Neuron (in vitro differentiated cells): ENCODE measurements around the gene REN.

Source experiments
- H2AFZ ChIP-seq: one replicate; pipeline ENCODE4 v1.6.1; 2013; ENCODE audit warnings: low read depth, mild to moderate bottlenecking, inconsistent platforms, low read length, moderate library complexity
- H3K27me3 ChIP-seq: one replicate; pipeline ENCODE4 v1.6.1; 2013; ENCODE audit warnings: low read length; ENCODE audit not compliant: insufficient read depth
- H3K36me3 ChIP-seq: one replicate; pipeline ENCODE4 v1.6.1; 2013; ENCODE audit warnings: low read length; ENCODE audit not compliant: insufficient read depth
- H3K4me1 ChIP-seq: one replicate; pipeline ENCODE4 v1.6.1; 2013; ENCODE audit warnings: low read length; ENCODE audit not compliant: insufficient read depth
- H3K4me3 ChIP-seq: 2 replicates; pipeline ENCODE4 v1.5.1; 2013; ENCODE audit warnings: mild to moderate bottlenecking, low read length, moderate library complexity
- H3K9me3 ChIP-seq: one replicate; pipeline ENCODE4 v1.6.1; 2013; ENCODE audit warnings: low read length

REN gene

GRCh38 chr1:204161609-204162493 lies 4.3 kb downstream of the REN start:
- Histone ChIP-seq H3K27me3 (peaks cover 41% of the 10 kb centered on the region), H3K36me3 (no peaks in the 10 kb centered on the region), H2AFZ (no peak overlapping the region), H3K4me1 (no peaks in the 10 kb centered on the region), H3K4me3 (no peak overlapping the region), H3K9me3 (no peaks in the 10 kb centered on the region)

DNA sequence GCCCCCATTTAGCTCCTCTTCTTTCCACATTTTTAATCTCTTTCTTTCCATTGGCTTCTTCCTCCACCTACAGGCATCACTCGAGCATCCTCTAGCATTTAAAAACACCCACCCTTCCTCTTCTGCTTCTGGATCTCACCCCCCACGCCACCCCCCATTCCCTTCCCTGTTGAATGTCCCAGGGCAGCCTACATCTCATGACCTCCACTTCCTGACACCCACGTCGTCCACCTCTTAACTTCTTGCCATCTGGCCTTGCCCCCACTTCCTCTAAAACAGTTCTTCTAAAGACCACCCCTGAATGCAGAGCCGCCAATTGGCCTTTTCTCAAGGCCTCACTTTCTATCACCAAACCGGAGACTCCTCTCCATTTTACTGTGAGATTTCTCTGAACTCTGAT lies 8.2 kb downstream of the REN start:
- Histone ChIP-seq H3K4me1 (peaks cover 5% of the 10 kb centered on the region), H3K9me3 (no peaks in the 10 kb centered on the region), H3K27me3 (peaks cover 38% of the 10 kb centered on the region), H2AFZ (no peak overlapping the region), H3K36me3 (no peaks in the 10 kb centered on the region), H3K4me3 (no peak overlapping the region)

GRCh38 chr1:204155881-204156280 lies 10.3 kb downstream of the REN start:
- H2AFZ ChIP-seq: no peak overlapping the region
- H3K4me3 ChIP-seq: no peak overlapping the region
- peaks cover 29% of the 10 kb centered on the region for H3K27me3 ChIP-seq
- H3K4me1 ChIP-seq: peaks cover 14% of the 10 kb centered on the region
- H3K9me3 ChIP-seq: no peaks in the 10 kb centered on the region
- no peaks in the 10 kb centered on the region for H3K36me3 ChIP-seq

DNA sequence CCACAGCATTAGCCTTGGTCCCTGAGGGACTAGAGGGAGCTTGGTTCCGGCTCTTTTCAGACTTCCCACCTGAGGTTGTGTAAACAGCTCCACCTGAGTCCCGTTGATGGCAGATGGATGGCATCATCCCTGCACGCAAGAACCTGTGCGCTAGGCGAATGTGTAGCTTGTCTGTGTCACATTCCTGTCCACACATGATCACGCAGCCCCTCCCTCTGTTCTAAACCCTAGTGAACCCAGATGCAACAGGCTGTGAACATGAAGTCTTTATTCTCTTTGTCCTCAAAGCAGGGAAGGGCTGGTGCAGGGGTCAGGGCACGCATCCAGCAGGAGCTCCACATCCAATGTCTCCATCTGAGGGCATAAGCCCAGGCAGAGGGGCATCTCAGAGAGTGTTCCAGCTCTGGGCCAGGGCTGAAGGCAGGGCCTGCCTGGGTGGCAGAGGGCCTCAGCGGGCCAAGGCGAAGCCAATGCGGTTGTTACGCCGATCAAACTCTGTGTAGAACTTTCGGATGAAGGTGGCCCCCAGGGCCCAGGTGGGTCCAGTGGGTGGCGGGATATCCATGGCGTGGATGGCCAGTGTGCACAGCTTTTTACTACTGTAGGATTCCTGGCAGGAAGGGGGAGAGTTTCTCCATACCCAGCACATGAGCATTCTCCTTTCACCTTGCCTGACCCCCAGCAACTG lies 11.4 kb downstream of the REN start:
- no peak overlapping the region for H3K4me3 ChIP-seq
- H3K4me1 ChIP-seq: peaks cover 16% of the 10 kb centered on the region
- no peaks in the 10 kb centered on the region for H3K9me3 ChIP-seq
- H3K36me3 ChIP-seq: no peaks in the 10 kb centered on the region
- no peak overlapping the region for H2AFZ ChIP-seq
- peaks cover 20% of the 10 kb centered on the region for H3K27me3 ChIP-seq

- Histone ChIP-seq H3K36me3 (no peaks in the 10 kb centered on the region), H3K4me1 (peaks cover 18% of the 10 kb centered on the region), H2AFZ (no peak overlapping the region), H3K9me3 (no peaks in the 10 kb centered on the region), H3K4me3 (no peak overlapping the region), H3K27me3 (peaks cover 14% of the 10 kb centered on the region)
Observed at GRCh38 chr1:204153667-204154066, 12.5 kb downstream of the REN start.

- peaks cover 8% of the 10 kb centered on the region for H3K27me3 ChIP-seq
- peaks cover 30% of the 10 kb centered on the region for H3K4me1 ChIP-seq
- H3K9me3 ChIP-seq: no peaks in the 10 kb centered on the region
- H3K4me3 ChIP-seq: peak overlapping the region; percentile 61
- no peaks in the 10 kb centered on the region for H3K36me3 ChIP-seq
- H2AFZ ChIP-seq: peak overlapping the region; percentile 81
Observed at GRCh38 chr1:204152310-204153044, 13.7 kb downstream of the REN start.

- Histone ChIP-seq H2AFZ (peak within 1 kb of the TSS; percentile 81), H3K36me3 (no peaks in the 10 kb centered on the region), H3K9me3 (no peaks in the 10 kb centered on the region), H3K4me1 (peaks cover 31% of the 10 kb centered on the region), H3K27me3 (peaks cover 2% of the 10 kb centered on the region), H3K4me3 (peak within 1 kb of the TSS; percentile 61)
Observed at GRCh38 chr1:204151552-204152309, 14.4 kb downstream of the REN start, which contains the start of gene ETNK2. TSS of gene ETNK2 (minus strand) at chr1:204152044. CDS start at chr1:204151852, 192 bp downstream.

- H3K4me1 ChIP-seq: peaks cover 31% of the 10 kb centered on the region
- no peaks in the 10 kb centered on the region for H3K36me3 ChIP-seq
- H3K27me3 ChIP-seq: no peaks in the 10 kb centered on the region
Observed at GRCh38 chr1:204150702-204151551, 15.2 kb downstream of the REN start.

DNA sequence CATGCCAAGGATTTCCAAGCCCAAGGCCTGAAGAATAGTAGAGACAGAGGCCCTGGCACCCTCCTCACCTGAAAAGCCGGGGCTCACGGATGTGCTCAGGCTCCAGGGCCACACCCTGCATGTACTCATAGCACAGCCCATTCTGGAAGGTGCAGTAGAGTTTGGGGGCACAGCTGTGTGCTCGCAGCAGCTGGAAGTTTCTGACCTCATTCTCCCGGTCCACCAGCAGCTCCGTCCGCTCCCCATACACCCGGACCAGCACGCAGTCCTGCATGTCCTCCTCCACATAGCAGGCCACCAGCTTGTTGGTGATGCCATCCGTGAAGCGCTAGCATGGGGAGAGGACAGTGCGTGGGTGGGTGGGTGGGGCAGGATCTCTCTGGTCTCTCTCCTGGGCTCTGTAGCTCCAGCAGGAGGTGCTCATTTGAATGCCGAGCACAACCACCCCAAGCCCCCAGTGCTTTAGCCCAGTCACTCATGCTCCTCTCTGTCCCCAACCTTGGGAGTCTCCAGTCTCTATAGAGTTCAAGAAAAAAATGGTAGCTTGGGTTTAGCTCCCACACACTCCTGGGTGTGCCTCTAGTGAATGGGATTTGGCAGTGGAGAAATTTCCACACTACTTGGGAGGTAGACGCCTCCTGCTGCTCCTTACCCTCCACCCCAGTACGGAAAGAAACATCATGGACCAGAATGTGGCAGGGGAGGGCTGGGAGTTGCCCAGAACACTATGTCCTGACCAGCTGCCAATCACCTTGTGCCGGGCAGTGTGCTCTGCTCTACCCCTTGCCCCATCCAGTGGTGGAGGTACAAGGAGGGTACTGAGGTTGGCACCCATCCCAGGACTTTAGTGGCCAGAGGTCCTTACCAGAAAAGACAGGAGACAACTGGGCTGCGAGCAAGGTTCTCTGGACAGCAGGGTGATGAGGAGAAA lies 16.2 kb downstream of the REN start:
- H3K9me3 ChIP-seq: no peaks in the 10 kb centered on the region
- no peaks in the 10 kb centered on the region for H3K27me3 ChIP-seq
- H3K4me1 ChIP-seq: peaks cover 31% of the 10 kb centered on the region
- peaks cover 3% of the 10 kb centered on the region for H3K36me3 ChIP-seq
- no peak overlapping the region for H3K4me3 ChIP-seq
- H2AFZ ChIP-seq: no peak overlapping the region

More at GRCh38 chr1:204150702-204151551, 15.2 kb downstream of the REN start:
- Histone ChIP-seq H3K9me3 (no peaks in the 10 kb centered on the region), H2AFZ (peak overlapping the region; percentile 76), H3K4me3 (peak overlapping the region; percentile 61)

DNA sequence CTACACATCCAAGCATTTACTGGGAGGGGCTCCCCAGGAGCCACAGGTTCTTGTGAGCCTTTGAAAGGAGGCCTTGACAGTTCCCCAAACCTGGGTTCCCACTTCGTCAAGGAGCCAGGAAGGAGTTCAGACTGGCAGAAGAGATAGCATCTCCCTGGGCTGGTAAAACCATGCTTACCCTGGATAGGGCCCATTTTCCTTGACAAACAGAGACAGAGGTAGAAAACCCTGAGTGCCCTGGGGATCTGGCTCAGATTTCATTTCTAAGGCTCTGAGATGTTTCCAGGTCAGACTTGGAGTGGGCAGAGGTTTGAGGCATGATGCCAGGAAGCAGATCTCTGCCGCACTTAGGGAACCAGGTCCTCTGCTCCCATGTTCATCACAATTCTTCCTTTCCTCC lies 17.0 kb downstream of the REN start:
- H3K4me3 ChIP-seq: no peak overlapping the region
- no peak overlapping the region for H2AFZ ChIP-seq
- no peaks in the 10 kb centered on the region for H3K27me3 ChIP-seq
- H3K4me1 ChIP-seq: peaks cover 27% of the 10 kb centered on the region
- H3K9me3 ChIP-seq: no peaks in the 10 kb centered on the region
- H3K36me3 ChIP-seq: peaks cover 3% of the 10 kb centered on the region
